ENCODE data around the gene MCOLN2. TPM values are rescaled to one million over a fixed set of nuclear protein-coding genes. Genes with fewer than 3 reads are reported as not detected.

MCOLN2 gene
- total and polyA plus RNA-seq, 4 experiments from 2014 or later: 6.4 to 20.3 (median 14.3) TPM

GRCh38 chr1:84971957-84972356 is 25.0 kb downstream of the MCOLN2 start:
- POLR2A ChIA-PET (ENCODE audit: partially characterized antibody): interaction anchor here (1.4 kb wide), 2 partner anchors 26 to 305 kb away, joined by 3 to 4 read pairs; partner anchors contain the start of gene BCL10
- H3K4me1 ChIP-seq (ENCODE audit: insufficient read depth, low read length): peaks cover 24% of the 10 kb centered on the region
- intact Hi-C loops (cut with micrococcal nuclease): no loop called here

GRCh38 chr1:84969489-84970250 is 27.2 kb downstream of the MCOLN2 start:
- Mint-ChIP-seq H3K36me3 (peaks cover 6 to 10% of the 10 kb centered on the region in 2 donors), H3K27ac (peak overlapping the region in 1 of 7 donors; percentile 29), H3K27me3 (no peaks in the 10 kb centered on the region), H3K9me3 (no peaks in the 10 kb centered on the region), H3K4me1 (peaks cover 17 to 31% (median 24%) of the 10 kb centered on the region in 4 donors), H3K4me3 (peak overlapping the region in 1 of 8 donors; percentile 18)
- intact Hi-C loops (cut with micrococcal nuclease): no loop called here
- POLR2A ChIA-PET (ENCODE audit: partially characterized antibody): no interaction called here
- Histone ChIP-seq H3K4me1 (ENCODE audit: insufficient read depth, low read length) (peaks cover 24% of the 10 kb centered on the region), H3K27me3 (ENCODE audit: insufficient read depth, low read length) (no peaks in the 10 kb centered on the region), H3K36me3 (ENCODE audit: insufficient read depth, low read length) (no peaks in the 10 kb centered on the region), H3K9me3 (ENCODE audit: control insufficient read depth in 1 of 2, low read length in 2 of 2) (no peaks in the 10 kb centered on the region), H3K27ac (ENCODE audit: low read depth, low read length) (no peak overlapping the region), H3K4me3 (ENCODE audit: low read length in 2 of 2) (no peak overlapping the region)
- CTCF ChIA-PET (ENCODE audit: partially characterized antibody): no interaction called here
- DNase-seq: no peak

More at GRCh38 chr1:84971957-84972356, 25.0 kb downstream of the MCOLN2 start:
- DNase-seq: no peak
- no peaks in the 10 kb centered on the region for H3K9me3 Mint-ChIP-seq
- no peak overlapping the region for H3K4me3 ChIP-seq (ENCODE audit: low read length in 2 of 2)
- H3K9me3 ChIP-seq (ENCODE audit: control insufficient read depth in 1 of 2, low read length in 2 of 2): no peaks in the 10 kb centered on the region
- no peaks in the 10 kb centered on the region for H3K27me3 ChIP-seq (ENCODE audit: insufficient read depth, low read length)
- no peaks in the 10 kb centered on the region for H3K27me3 Mint-ChIP-seq
- peak overlapping the region in 5 of 7 donors; percentile 10 to 85 (median 56) for H3K27ac Mint-ChIP-seq
- CTCF ChIA-PET (ENCODE audit: partially characterized antibody): interaction anchor here (0.8 to 3.5 kb wide), 5 partner anchors 27 to 287 kb away, joined by 3 to 20 read pairs (median 3); partner anchors contain the start of gene C1orf52
- peak overlapping the region in 6 of 8 donors; percentile 10 to 65 (median 44) for H3K4me3 Mint-ChIP-seq
- H3K4me1 Mint-ChIP-seq: peaks cover 24 to 47% (median 33%) of the 10 kb centered on the region in 4 donors
- no peak overlapping the region for H3K27ac ChIP-seq (ENCODE audit: low read depth, low read length)
- H3K36me3 Mint-ChIP-seq: peaks cover 5 to 11% of the 10 kb centered on the region in 2 donors
- H3K36me3 ChIP-seq (ENCODE audit: insufficient read depth, low read length): no peaks in the 10 kb centered on the region

GRCh38 chr1:84968865-84969264 is 28.0 kb downstream of the MCOLN2 start:
- Mint-ChIP-seq H3K4me3 (no peak overlapping the region), H3K27ac (peak overlapping the region in 1 of 7 donors; percentile 31)
- no peaks in the 10 kb centered on the region for H3K27me3 ChIP-seq (ENCODE audit: insufficient read depth, low read length)

GRCh38 chr1:84968101-84968500 is 28.8 kb downstream of the MCOLN2 start:
- H3K27ac Mint-ChIP-seq: no peak overlapping the region
- H3K9me3 Mint-ChIP-seq: peaks cover 0 to 2% (median 0%) of the 10 kb centered on the region in 8 donors
- H3K9me3 ChIP-seq (ENCODE audit: control insufficient read depth in 1 of 2, low read length in 2 of 2): no peaks in the 10 kb centered on the region
- peaks cover 6 to 19% of the 10 kb centered on the region in 2 donors for H3K36me3 Mint-ChIP-seq
- peaks cover 14% of the 10 kb centered on the region for H3K4me1 ChIP-seq (ENCODE audit: insufficient read depth, low read length)
- intact Hi-C loops (cut with micrococcal nuclease): no loop called here
- no peak overlapping the region for H3K27ac ChIP-seq (ENCODE audit: low read depth, low read length)
- CTCF ChIA-PET (ENCODE audit: partially characterized antibody): no interaction called here
- no peaks in the 10 kb centered on the region for H3K27me3 ChIP-seq (ENCODE audit: insufficient read depth, low read length)
- no peak overlapping the region for H3K4me3 ChIP-seq (ENCODE audit: low read length in 2 of 2)
- H3K4me3 Mint-ChIP-seq: no peak overlapping the region
- H3K36me3 ChIP-seq (ENCODE audit: insufficient read depth, low read length): no peaks in the 10 kb centered on the region
- peaks cover 10 to 17% (median 13%) of the 10 kb centered on the region in 4 donors for H3K4me1 Mint-ChIP-seq
- POLR2A ChIA-PET (ENCODE audit: partially characterized antibody): interaction anchor here (1.6 kb wide), 1 partner anchor 23 kb away, joined by 4 read pairs; no protein-coding TSS in a partner anchor
- DNase-seq: no peak
- H3K27me3 Mint-ChIP-seq: no peaks in the 10 kb centered on the region

More at GRCh38 chr1:84968865-84969264, 28.0 kb downstream of the MCOLN2 start:
- H3K36me3 Mint-ChIP-seq: peaks cover 6 to 11% of the 10 kb centered on the region in 2 donors
- Histone ChIP-seq H3K27ac (ENCODE audit: low read depth, low read length) (no peak overlapping the region), H3K4me1 (ENCODE audit: insufficient read depth, low read length) (peaks cover 22% of the 10 kb centered on the region), H3K9me3 (ENCODE audit: control insufficient read depth in 1 of 2, low read length in 2 of 2) (no peaks in the 10 kb centered on the region), H3K4me3 (ENCODE audit: low read length in 2 of 2) (no peak overlapping the region), H3K36me3 (ENCODE audit: insufficient read depth, low read length) (no peaks in the 10 kb centered on the region)
- ChIA-PET POLR2A (ENCODE audit: partially characterized antibody) (no interaction called here), CTCF (ENCODE audit: partially characterized antibody) (no interaction called here)
- no peaks in the 10 kb centered on the region for H3K9me3 Mint-ChIP-seq
- intact Hi-C loops (cut with micrococcal nuclease): no loop called here
- no peaks in the 10 kb centered on the region for H3K27me3 Mint-ChIP-seq
- peaks cover 15 to 23% (median 19%) of the 10 kb centered on the region in 4 donors for H3K4me1 Mint-ChIP-seq
- DNase-seq: no peak

GRCh38 chr1:84967666-84968065 is 29.2 kb downstream of the MCOLN2 start:
- intact Hi-C loops (cut with micrococcal nuclease): no loop called here
- POLR2A ChIA-PET (ENCODE audit: partially characterized antibody): interaction anchor here (1.6 kb wide), 1 partner anchor 23 kb away, joined by 4 read pairs; no protein-coding TSS in a partner anchor
- no peak overlapping the region for H3K4me3 ChIP-seq (ENCODE audit: low read length in 2 of 2)
- peaks cover 0 to 2% (median 0%) of the 10 kb centered on the region in 8 donors for H3K9me3 Mint-ChIP-seq
- H3K4me3 Mint-ChIP-seq: no peak overlapping the region
- no peaks in the 10 kb centered on the region for H3K36me3 ChIP-seq (ENCODE audit: insufficient read depth, low read length)
- CTCF ChIA-PET (ENCODE audit: partially characterized antibody): no interaction called here
- H3K4me1 Mint-ChIP-seq: peaks cover 7 to 16% (median 9%) of the 10 kb centered on the region in 4 donors
- H3K27ac ChIP-seq (ENCODE audit: low read depth, low read length): no peak overlapping the region
- no peak for DNase-seq
- no peaks in the 10 kb centered on the region for H3K9me3 ChIP-seq (ENCODE audit: control insufficient read depth in 1 of 2, low read length in 2 of 2)
- no peaks in the 10 kb centered on the region for H3K27me3 Mint-ChIP-seq
- H3K36me3 Mint-ChIP-seq: peaks cover 7 to 20% of the 10 kb centered on the region in 2 donors
- H3K27me3 ChIP-seq (ENCODE audit: insufficient read depth, low read length): no peaks in the 10 kb centered on the region
- H3K27ac Mint-ChIP-seq: no peak overlapping the region
- peaks cover 10% of the 10 kb centered on the region for H3K4me1 ChIP-seq (ENCODE audit: insufficient read depth, low read length)

GRCh38 chr1:84963021-84963420 is 33.9 kb downstream of the MCOLN2 start:
- Histone ChIP-seq H3K36me3 (ENCODE audit: insufficient read depth, low read length) (no peaks in the 10 kb centered on the region), H3K4me3 (ENCODE audit: low read length in 2 of 2) (no peak overlapping the region), H3K27ac (ENCODE audit: low read depth, low read length) (no peak overlapping the region), H3K9me3 (ENCODE audit: control insufficient read depth in 1 of 2, low read length in 2 of 2) (no peaks in the 10 kb centered on the region), H3K27me3 (ENCODE audit: insufficient read depth, low read length) (no peaks in the 10 kb centered on the region), H3K4me1 (ENCODE audit: insufficient read depth, low read length) (no peaks in the 10 kb centered on the region)
- ChIA-PET POLR2A (ENCODE audit: partially characterized antibody) (no interaction called here), CTCF (ENCODE audit: partially characterized antibody) (interaction anchor here (1.8 kb wide), 1 partner anchor 18 kb away, joined by 5 read pairs; no protein-coding TSS in a partner anchor)
- Mint-ChIP-seq H3K4me1 (peaks cover 3 to 6% (median 5%) of the 10 kb centered on the region in 4 donors), H3K27ac (no peak overlapping the region), H3K27me3 (no peaks in the 10 kb centered on the region), H3K36me3 (peaks cover 4 to 14% of the 10 kb centered on the region in 2 donors), H3K9me3 (peaks cover 0 to 2% (median 0%) of the 10 kb centered on the region in 8 donors), H3K4me3 (no peak overlapping the region)
- DNase-seq: no peak
- intact Hi-C loops (cut with micrococcal nuclease): no loop called here

- Histone ChIP-seq H3K27ac (ENCODE audit: low read depth, low read length) (no peak overlapping the region), H3K9me3 (ENCODE audit: control insufficient read depth in 1 of 2, low read length in 2 of 2) (no peaks in the 10 kb centered on the region), H3K36me3 (ENCODE audit: insufficient read depth, low read length) (no peaks in the 10 kb centered on the region), H3K27me3 (ENCODE audit: insufficient read depth, low read length) (no peaks in the 10 kb centered on the region), H3K4me3 (ENCODE audit: low read length in 2 of 2) (no peak overlapping the region), H3K4me1 (ENCODE audit: insufficient read depth, low read length) (no peaks in the 10 kb centered on the region)
- Mint-ChIP-seq H3K27ac (peak overlapping the region in 1 of 7 donors; percentile 10), H3K4me1 (peaks cover 3 to 6% (median 5%) of the 10 kb centered on the region in 4 donors), H3K4me3 (no peak overlapping the region), H3K9me3 (peaks cover 0 to 2% (median 0%) of the 10 kb centered on the region in 8 donors), H3K36me3 (peaks cover 4 to 14% of the 10 kb centered on the region in 2 donors), H3K27me3 (no peaks in the 10 kb centered on the region)
- ChIA-PET CTCF (ENCODE audit: partially characterized antibody) (interaction anchor here (1.0 to 5.4 kb wide), 4 partner anchors 17 to 298 kb away, joined by 3 to 36 read pairs (median 4); partner anchors contain the start of gene C1orf52), POLR2A (ENCODE audit: partially characterized antibody) (no interaction called here)
- no peak for DNase-seq
- intact Hi-C loops (cut with micrococcal nuclease): no loop called here
Observed at GRCh38 chr1:84961316-84961715, 35.6 kb downstream of the MCOLN2 start.

Measured in CD4-positive, alpha-beta memory T cell (primary cell).